SK-N-SH treated with all-trans-retinoic acid at 6 μM for 48 hours (cell line): ENCODE measurements around the gene COBL.

Experiments used
- BACH2 ChIP-seq: fragments of 250-450 bp; sonication (Bioruptor Pico); IDR thresholded peaks from 2 replicates; pipeline ENCODE4 v1.9.0; 2021; ENCODE audit warnings: mild to moderate bottlenecking, borderline replicate concordance
- CREB5 ChIP-seq: fragments of 250-450 bp; sonication (Bioruptor Pico); IDR thresholded peaks from 2 replicates; pipeline ENCODE4 v1.5.1; 2020; ENCODE audit warnings: low read depth, mild to moderate bottlenecking, moderate library complexity
- ESRRG ChIP-seq: fragments of 250-450 bp; sonication (Bioruptor Pico); IDR thresholded peaks from 2 replicates; pipeline ENCODE4 v1.6.1; 2021; ENCODE audit warnings: mild to moderate bottlenecking
- PPARA ChIP-seq: fragments of 250-450 bp; sonication (Bioruptor Pico); IDR thresholded peaks from 2 replicates; pipeline ENCODE4 v1.5.0; 2020; ENCODE audit warnings: mild to moderate bottlenecking, borderline replicate concordance

- TF ChIP-seq CREB5 (CRISPR knock-in tag), result no peak
- no peak for TF ChIP-seq ESRRG (CRISPR knock-in tag)
- TF ChIP-seq PPARA (CRISPR knock-in tag), result no peak
- no peak for TF ChIP-seq BACH2 (CRISPR knock-in tag)
Measured at GRCh38 chr7:51229106-51229537, 87.5 kb downstream of the COBL start.
